D721Med (cell line): ENCODE data around the gene KRT86.
"Not testable (repeated sequence)": the region's sequence is repeated elsewhere in the genome, so short reads cannot be mapped to it uniquely, and the experiment has no call there.

Experiments used
- DNase-seq: peaks from one replicate; pipeline ENCODE4 v3.0.0; 2011; ENCODE audit warnings: low spot score; ENCODE audit not compliant: insufficient read length
- FAIRE-seq: peaks from 2 replicates; lab custom pipeline; 2011; peaks lifted over from hg19 to GRCh38; lab: Jason Lieb, UNC
- TF ChIP-seq, protein P1 (sequence below): IDR thresholded peaks from 2 replicates; pipeline ENCODE4 v1.5.1; 2012; ENCODE audit warnings: mild to moderate bottlenecking, control low read depth; ENCODE audit not compliant: insufficient read depth; ENCODE audit errors: missing control alignments

KRT86 gene

DNA sequence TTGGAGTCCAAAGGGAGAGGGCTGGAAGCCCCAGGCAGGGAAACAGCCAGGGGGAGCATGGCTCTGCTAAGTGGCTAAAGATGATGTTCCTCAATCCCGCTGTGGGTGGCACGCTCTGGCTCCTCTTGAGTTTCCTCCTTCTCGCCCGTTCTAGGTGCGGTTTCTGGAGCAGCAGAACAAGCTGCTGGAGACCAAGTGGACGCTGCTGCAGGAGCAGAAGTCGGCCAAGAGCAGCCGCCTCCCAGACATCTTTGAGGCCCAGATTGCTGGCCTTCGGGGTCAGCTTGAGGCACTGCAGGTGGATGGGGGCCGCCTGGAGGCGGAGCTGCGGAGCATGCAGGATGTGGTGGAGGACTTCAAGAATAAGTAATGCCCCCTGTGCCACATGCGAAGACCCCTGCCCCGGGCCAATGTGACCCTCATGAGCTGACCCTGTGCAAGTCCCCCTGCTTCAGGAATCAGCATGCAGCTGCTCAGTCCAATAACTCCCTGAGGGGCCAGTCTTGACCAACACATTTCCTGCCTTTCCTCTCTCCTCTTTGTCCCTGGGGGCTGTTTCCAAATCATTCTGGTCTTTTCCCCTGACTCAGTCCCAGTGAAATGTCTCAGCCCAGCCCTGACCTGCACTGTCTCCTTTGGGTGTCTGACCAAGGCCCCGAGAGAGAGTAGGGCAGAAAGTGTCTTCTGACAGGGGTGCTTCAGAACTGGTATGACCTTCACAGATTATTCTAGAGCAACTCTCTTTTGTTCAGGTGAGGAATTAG lies 39.3 kb upstream of the KRT86 start:
- FAIRE-seq (no peak), DNase-seq (no peak)
- TF ChIP-seq, protein P1, sequence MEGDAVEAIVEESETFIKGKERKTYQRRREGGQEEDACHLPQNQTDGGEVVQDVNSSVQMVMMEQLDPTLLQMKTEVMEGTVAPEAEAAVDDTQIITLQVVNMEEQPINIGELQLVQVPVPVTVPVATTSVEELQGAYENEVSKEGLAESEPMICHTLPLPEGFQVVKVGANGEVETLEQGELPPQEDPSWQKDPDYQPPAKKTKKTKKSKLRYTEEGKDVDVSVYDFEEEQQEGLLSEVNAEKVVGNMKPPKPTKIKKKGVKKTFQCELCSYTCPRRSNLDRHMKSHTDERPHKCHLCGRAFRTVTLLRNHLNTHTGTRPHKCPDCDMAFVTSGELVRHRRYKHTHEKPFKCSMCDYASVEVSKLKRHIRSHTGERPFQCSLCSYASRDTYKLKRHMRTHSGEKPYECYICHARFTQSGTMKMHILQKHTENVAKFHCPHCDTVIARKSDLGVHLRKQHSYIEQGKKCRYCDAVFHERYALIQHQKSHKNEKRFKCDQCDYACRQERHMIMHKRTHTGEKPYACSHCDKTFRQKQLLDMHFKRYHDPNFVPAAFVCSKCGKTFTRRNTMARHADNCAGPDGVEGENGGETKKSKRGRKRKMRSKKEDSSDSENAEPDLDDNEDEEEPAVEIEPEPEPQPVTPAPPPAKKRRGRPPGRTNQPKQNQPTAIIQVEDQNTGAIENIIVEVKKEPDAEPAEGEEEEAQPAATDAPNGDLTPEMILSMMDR, result no peak

DNA sequence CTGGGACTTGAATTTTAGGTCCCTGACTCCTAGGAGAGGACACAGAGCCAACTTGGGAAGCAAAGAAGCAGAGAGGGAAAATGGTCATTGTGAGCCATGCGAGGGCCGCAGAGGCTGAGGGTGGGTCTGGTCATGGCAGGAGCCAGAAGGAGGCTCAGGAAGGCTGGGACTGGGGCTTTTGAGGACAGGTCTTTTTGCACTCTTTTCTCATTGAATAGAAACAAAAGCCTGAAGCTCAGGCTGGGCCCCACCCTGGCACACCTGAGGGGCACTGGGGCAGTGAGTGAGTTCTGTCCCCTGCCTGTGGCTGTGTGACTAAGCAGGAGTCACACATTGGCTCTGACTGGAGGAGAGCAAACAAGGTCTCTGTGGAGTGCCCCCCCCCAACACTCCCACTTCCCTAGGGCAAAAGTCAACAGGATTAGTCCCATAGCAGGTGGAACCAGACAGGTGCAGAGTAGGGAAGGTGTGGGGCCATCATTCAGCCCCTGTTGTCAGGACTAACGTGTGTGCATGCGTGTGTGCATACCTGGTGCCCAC lies 38.6 kb upstream of the KRT86 start:
- TF ChIP-seq, protein P1, result no peak
- DNase-seq, result no peak
- FAIRE-seq, result no peak

DNA sequence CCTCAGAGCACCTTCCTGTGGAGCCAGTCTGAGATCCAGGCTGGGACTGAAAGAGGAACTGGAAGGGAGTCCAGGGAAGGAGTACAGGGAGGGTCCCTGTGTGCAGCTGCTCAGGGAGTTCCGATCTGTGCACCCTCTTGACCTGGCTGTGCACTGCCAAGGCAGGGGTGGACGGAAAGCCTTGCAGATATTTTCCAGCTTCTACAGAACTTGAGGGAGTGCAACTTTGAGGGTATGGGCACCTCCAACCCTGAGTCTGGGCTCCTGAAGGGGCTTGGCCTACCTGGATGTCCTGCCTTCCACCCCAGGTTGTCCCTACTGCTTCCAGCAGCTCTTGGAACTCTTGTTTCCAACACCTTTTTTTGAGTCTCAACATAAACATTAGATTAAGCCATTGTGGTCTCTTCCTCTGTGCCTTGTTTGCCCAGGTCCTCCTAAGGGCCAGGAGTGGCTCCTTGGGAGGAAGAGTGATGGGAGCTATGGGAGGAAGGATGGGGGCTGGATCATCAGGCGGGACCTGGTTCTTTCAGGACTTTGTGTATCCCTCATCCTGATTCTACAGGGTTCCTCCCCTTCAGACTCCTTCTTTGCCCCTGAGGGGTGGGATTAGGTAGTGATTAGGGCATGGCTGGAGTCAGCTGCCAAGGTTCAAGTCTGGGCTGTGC lies 37.9 kb upstream of the KRT86 start:
- FAIRE-seq (no peak), DNase-seq (no peak)
- TF ChIP-seq, protein P1, result no peak

DNA sequence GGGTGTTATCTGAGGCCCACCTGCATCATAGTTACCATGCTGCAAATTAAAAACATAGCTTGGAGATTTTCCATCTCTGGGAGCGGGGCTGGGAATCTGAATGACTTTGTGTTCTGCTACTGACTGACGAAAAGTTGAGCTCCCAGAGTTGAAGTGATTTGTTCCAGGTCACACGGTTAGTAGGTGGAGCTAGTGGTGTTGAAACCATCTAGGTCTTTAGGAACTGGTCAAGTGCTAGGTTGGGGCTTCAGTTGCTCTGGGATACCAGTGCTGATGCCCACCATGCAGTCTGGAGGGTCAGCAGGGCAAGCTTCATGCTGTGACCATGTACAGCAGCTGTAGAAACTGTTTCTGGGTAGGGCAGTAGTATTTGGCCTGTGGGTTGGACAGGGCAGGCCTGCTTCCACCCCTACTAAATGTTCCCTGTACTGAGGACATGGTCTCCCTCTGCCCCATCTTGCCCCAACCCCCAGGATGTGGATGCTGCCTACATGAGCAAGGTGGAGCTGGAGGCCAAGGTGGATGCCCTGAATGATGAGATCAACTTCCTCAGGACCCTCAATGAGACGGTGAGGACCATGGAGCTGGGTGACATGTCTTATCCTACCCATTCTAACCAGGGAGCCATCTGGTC lies 36.1 kb upstream of the KRT86 start:
- TF ChIP-seq, protein P1, result no peak
- FAIRE-seq (no peak), DNase-seq (no peak)

DNA sequence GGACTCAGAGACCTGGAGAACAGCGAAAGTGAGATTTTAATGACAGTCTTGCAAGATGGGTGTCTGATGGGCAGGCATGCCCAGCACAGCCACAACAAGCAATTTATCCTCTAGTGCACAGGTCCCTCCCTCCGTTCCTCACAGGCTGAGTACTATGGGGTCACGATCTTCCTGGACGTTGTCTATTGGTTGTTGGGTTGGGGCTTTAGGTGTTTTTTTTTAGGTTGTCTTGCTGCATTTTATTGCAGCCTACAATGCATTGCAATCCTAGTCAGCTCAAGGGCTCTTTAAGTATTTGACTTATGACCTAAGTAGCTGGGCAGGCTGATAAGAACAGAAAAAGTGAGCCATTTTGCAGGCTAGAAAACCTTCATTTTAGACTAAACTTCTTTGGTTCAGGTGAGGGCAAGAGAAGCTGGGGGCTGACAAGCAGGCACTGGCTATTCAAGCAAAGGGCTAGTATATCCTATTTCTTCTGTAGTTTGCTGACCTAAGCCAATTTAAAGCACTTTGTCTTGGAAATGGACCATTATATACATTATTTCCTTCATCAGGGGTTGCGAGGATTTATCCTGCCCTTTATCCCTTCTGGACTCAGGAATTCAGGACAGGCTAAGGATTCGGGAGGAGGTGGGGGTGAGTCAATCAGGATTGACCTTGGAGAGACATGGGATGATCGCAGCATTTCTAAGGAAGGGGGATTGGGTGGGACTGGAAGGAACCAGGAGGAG lies 35.4 kb upstream of the KRT86 start:
- no peak for DNase-seq
- FAIRE-seq, result no peak
- TF ChIP-seq, protein P1, result no peak

DNA sequence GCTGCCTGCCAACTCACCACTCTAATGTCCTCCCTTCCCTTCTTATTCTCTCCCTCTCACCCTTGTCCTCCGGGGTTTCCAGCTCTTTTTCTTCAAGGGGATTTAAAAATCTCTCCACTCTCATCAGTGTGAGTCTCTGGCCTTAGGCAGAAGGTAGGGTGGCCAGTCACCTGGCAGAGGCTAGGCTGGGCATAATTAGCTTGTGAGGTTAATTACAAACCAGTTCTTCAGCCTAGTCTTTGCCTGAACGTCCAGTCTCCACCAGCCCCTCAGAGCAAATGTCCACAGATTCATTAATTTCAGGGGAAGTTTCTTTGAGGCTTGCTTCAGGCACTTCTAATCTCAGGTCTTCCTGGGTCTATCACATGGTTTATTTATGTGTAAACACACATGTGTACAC lies 34.7 kb upstream of the KRT86 start:
- DNase-seq (no peak), FAIRE-seq (no peak)
- TF ChIP-seq, protein P1, result no peak

DNA sequence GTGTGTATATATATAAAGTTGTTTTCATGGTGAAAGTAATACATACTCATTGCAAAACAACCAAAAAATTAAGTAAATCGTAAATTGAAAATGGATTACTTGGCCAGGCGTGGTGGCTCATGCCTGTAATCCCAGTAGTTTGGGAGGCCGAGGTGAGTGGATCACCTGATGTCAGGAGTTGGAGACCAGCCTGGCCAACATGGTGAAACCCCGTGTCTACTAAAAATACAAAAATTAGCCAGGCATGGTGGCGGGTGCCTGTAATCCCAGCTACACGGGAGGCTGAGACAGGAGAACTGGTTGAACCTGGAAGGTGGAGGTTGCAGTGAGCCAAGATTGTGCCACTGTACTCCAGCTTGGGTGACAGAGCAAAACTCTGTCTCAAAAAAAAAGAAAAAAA lies 34.2 kb upstream of the KRT86 start:
- DNase-seq, FAIRE-seq: not testable (repeated sequence)
